CD4-positive, alpha-beta T cell treated with Interferon alpha-2 for 1 hour (primary cell): Measurements from ENCODE around the gene FCN3.

Source experiments
- DNase-seq, 2 donors: peaks; one replicate each; pipeline ENCODE4 v3.0.0-alpha.2; 2020 to 2022

FCN3 gene

DNA sequence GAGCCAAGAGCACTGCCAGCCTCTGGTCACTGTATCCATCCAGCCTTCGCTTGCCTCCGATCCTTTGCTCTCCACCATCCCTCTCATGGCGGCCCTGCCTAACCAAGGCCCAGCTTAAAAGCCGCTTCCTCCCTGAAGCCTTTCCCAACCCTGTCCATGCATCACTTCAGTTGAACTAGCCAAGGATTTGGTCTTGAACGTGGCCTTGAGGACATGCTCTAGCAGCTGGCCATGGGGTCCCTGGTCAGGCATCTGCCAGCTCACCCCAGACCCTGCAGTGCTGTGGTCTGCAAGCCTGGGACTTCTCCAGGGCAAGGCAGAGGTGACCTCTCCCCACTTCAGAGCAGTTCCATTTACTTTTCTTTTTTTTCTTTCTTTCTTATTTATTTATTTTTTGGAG lies 37.9 kb downstream of the FCN3 start:
- no peak for DNase-seq

DNA sequence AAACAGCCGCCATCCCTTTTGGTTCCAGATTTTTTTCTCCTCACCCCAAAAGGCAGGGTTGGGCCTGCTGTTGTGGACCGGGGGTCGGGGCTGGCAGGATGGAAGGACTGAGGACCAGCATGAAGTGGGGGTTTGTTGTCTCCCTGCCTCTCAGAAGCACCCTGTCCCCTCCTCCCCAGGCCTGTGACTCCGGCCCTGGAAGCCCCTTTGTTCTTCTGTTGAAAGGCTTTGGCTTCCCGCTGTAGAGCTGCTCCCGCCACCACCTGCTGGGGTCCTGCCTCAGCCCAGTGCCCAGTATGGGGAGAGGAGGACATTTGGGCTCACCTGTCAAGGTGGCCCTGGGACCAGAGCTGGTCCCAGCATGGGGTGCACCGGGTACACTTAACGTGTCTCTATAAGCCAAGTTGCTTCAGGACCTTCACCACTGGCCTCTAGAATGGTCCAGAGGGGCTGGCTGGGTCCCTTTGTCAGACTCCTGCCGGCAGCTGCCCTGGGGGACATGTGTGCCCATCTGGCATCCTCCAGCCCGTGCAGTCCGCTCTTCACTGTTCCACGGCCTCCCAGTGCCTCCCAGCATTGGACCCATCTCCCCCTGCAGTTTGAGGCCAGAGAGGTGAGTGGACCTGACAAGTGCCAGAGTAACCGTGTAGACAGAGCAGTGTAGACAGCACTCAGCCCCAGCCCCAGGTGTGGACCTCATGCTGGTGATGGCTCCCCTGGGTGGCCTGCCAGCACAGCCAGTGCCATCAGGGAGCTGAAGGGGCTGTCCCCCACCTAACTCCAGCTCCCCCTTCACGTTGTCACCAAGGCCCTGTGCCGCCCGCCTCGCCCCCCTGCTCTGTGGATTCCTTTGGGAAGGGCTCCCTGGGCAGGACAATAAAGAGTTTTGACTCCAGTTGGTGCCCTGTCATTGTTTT lies 38.9 kb downstream of the FCN3 start:
- no peak for DNase-seq

DNA sequence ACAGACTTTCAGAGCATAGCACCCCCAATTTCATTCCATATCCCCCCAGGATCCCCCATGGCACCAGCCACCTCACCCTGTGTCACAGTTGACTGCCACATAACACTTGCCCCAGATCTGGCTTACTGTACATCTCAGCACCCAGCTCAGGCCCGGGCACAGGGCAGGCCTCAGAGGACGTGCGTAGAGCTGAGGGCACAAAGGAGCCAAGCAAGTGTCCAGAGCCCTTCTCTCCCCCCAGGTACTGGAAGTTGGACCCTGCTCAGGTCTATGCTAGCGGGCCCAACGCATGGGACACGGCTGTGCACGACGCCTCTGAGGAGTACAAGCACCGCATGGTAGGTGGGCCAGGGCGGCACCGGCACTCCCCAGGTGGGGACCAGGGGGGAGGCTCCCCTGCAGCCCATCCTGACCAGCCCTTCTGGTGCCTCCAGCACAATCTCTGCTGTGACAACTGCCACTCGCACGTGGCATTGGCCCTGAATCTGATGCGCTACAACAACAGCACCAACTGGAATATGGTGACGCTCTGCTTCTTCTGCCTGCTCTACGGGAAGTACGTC lies 40.8 kb downstream of the FCN3 start:
- no peak for DNase-seq

DNA sequence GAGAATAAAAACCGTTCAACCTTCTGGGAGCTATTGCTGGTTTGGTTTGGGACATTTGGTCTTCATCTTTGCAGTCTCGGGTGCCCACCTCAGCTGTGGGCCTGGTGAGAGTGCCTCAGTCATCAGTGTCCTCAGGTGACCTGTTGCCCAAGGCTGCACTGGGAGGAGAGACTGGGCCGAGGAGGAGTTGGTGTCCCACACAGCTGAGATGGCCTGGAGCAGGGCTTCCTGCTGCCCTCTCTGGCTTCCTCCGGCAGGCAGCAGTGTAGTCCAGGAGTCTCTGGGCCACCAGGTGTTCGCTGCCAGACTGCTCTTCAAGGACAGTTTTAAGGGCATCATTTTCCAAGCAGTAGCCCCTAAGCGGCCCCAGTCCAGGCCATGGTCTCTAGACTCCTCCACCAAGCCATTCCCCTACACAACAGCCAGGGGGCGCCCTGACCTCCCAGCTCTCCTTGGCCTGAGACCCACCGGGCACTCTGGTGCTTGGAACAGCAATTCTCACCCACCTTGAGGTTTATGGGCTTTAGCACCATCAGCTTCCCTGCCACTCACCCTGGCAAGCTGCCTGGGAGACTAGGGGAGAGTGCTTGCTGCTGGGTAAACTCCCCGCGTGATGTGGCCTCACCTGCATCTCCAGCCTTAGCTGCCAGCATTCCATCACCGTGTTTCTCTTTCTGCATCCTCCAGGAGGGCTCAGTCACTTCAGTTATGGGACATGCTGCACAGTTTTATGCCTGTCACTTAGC lies 41.9 kb downstream of the FCN3 start:
- peak; percentile 51 to 69 for DNase-seq

DNA sequence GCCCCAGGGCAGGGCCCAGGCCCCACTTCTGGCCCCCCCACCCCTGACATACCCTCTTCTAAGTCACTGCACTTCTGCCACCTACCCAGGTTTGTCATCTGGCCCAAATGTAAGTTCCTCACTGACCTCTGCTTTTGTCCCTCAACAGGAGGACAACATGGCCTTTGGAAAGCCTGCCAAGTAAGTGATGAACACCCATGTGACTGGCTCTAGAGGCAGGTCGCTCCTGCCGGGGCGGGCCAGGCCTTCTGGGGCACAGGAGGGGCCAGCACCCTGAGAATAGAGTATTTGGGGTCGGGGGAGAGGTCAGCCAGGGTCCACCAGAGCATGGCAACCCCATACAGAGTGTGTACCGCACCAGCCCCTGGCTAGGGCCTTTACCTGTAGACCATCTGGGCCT lies 42.7 kb downstream of the FCN3 start:
- no peak for DNase-seq

DNA sequence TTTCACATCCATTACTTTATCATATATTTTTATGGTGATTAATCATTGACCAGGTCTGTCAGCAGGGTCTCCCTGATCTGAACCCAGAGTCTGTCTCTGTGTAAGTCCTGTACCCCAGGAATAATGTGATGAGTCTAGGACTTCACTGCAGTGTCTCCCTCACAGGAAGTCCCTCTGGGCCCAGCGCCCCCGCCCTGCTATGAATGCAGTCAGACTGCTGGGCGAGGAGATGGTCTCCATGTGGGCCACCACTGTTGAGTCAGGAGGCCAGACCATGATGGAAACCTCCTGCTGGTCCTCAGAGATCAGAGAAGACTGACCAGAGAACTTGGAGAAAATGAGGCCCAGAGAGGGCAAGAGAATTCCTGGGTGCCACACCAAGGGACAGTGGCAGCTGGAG lies 43.2 kb downstream of the FCN3 start:
- no peak for DNase-seq

DNA sequence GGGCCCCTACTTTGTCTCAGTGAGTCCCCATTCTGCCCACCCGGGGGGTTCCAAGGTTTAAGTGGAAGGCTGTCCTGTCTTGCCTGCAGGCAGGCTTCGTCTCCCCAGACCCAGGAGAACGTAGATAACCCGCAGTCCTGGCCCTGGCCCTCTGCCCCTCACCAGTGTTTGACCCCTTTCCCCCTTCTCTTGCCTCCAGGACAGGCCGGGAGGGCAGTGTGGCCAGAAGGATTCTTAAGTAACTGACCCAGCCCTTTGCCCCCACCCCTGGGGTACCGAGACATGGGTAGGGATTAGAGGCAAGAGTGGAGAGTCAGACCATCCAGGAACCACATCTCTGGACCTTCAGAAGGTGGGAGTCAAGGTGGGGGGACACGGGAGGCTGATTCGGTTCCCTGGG lies 43.8 kb downstream of the FCN3 start:
- no peak for DNase-seq

DNA sequence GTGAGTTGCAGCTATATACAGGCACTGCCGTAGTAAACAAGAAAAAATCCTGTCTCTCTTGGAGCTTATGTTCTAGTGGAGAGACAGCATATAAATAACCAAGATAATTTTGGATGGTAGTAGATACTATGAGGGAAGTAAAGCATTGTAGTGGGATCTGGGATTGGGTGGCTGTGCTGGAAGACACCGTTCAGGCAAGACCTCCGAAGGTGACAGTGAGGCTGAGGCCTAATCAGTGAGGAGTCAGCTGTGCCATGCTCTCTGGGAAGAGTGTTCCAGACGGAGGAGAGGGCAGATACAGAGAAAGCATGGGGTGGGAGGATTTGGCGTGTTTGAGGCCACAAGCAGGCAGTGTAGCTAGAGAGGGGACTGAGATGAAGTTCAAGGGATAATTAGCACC lies 46.7 kb downstream of the FCN3 start:
- no peak for DNase-seq

DNA sequence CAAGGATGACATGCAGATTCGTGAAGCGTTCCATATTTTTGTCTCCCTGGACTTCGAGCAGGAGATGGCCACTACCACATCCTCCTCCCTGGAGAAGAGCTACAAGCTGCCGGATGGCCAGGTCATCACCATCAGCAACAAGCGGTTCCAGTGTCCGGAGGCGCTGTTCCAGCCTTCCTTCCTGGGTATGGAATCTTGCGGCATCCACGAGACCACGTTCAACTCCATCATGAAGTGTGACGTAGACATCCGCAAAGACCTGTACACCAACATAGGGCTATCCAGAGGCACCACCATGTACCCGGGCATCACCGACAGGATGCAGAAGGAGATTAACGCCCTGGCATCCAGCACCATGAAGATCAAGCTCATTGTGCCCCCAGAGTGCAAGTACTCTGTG lies 49.3 kb downstream of the FCN3 start:
- DNase-seq, result no peak

DNA sequence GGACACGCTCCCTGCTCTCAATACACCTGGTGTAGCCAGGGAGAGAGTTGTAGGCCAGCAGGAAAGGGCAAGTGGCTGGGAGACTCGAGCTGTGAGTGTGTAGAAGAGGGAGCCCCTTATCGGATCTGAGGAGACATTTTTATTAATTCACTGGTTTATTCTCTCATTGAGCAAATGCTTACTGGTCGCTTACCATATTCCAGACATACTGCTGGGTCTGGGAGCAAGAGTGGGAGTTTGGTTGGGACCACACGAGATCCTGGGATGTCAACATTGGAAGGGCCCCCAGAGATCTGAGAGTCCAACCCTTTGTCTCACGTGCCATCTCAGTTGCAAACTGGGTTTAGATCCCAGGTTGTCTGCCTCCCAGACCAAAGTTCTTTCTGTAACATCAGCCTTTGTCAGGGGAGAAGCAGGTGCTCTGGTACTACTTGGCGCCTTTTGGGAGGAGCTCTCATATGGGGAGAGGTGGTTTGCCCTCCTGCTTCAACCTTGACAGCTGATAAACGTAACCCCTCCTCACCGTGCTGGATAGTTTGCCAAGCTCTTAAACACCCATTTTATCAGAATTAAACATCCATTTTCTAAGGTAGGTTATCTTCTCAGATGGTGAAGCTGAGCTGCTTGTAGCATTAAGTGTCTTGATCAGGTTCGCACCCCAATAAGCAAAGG lies 51.9 kb downstream of the FCN3 start:
- DNase-seq, result no peak

DNA sequence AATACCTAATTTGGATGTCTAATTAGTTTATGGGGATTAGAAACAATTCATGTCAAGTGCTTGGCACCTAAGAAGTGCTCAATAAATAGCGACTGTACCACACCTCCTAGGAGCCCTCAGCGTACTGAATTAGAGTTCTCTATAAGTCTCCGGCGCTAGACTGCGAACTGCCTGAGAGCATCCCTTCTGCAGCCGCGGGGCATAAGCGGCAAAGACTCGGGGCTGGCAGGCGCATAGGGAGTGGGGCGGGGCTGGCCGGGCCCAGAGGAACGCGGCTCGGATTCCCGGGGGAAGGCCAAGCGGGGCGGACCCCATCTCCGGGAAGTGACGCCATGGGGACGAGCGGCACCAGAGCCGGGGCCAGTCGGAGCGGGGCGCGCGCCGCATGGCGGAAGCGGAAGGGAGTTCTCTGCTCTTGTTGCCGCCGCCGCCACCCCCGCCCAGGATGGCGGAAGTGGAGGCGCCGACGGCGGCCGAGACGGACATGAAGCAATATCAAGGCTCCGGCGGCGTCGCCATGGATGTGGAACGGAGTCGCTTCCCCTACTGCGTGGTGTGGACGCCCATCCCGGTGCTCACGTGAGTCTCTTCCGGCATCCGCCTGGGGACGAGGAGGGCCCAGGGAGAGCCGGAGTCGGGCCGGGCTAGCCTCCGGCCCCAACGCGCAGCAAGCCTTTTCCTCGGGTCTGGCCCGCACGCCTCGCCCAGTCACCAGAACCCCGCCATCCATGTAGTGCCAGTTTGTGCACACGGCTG lies 52.6 kb downstream of the FCN3 start, which contains the start of gene TMEM222:
TSS of gene TMEM222 (plus strand) at position 351 of the 756 bp plus-strand sequence. CDS start at position 386, 35 bp downstream.
- DNase-seq, result peak; percentile 96 to 97
